Epithelial cell of proximal tubule (primary cell): ENCODE data around the gene PDIA5. TPM values are rescaled to one million over a fixed set of nuclear protein-coding genes. Genes with fewer than 3 reads are reported as not detected.

Experiments
- DNase-seq: peaks from one replicate; pipeline ENCODE4 v3.0.0-alpha.2; 2011; ENCODE audit warnings: low read depth
- H3K4me3 ChIP-seq: 2 replicates; pipeline ENCODE4 v1.5.1; 2011; ENCODE audit warnings: low read depth, mild to moderate bottlenecking, low read length
- total RNA-seq: library from RNA; depleted of rRNA; stranded (reverse); fragments of >200 nt; gene quantifications from 2 replicates; pipeline ENCODE4 v1.2.3, GENCODE V29; 2015
- TF ChIP-seq, protein P1 (sequence below): conservative IDR thresholded peaks from 2 replicates; pipeline ENCODE4 v1.5.1; 2012; ENCODE audit warnings: low read depth, mild to moderate bottlenecking, low read length

PDIA5 gene
- total RNA-seq, 1 donor from 2014 or later: 29.4 TPM

DNA sequence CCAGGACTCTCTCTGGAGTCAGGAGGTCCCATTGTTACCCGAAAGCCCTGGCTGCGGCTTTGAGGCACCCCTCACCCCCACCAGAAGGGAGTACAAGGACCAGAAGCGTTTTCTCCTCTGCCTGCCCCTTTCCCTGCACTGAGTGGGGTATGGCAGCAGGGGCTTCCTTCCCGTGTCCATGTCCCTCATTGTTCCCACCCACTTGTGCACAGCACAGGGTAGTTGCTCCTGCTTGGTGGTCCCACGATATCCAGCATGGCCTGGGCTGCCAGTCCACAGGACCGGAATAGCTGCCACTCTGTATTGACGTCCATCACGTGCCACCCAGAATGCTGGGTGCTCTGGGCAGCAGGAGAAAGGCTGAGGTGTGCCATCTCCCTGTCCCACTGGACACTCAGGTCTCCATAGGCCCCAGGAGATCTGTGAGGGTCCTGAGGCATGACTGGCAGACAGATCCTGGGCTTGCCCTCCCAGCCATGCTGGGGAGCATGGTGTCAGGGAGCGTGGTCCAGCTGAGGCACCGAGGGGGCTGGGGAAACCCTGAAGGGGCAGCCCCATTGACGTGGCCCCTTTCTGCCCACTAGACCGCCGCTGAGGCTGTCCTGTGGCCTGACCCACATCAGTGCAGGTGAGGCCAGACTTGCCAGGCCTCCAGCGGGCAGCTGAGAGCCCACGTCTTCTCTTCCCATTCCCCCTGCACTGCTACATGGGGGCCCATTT, 89.6 kb downstream of the PDIA5 start:
- TF ChIP-seq, protein P1, sequence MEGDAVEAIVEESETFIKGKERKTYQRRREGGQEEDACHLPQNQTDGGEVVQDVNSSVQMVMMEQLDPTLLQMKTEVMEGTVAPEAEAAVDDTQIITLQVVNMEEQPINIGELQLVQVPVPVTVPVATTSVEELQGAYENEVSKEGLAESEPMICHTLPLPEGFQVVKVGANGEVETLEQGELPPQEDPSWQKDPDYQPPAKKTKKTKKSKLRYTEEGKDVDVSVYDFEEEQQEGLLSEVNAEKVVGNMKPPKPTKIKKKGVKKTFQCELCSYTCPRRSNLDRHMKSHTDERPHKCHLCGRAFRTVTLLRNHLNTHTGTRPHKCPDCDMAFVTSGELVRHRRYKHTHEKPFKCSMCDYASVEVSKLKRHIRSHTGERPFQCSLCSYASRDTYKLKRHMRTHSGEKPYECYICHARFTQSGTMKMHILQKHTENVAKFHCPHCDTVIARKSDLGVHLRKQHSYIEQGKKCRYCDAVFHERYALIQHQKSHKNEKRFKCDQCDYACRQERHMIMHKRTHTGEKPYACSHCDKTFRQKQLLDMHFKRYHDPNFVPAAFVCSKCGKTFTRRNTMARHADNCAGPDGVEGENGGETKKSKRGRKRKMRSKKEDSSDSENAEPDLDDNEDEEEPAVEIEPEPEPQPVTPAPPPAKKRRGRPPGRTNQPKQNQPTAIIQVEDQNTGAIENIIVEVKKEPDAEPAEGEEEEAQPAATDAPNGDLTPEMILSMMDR: no peak
- no peak for DNase-seq
- no peak overlapping the region for H3K4me3 ChIP-seq

DNA sequence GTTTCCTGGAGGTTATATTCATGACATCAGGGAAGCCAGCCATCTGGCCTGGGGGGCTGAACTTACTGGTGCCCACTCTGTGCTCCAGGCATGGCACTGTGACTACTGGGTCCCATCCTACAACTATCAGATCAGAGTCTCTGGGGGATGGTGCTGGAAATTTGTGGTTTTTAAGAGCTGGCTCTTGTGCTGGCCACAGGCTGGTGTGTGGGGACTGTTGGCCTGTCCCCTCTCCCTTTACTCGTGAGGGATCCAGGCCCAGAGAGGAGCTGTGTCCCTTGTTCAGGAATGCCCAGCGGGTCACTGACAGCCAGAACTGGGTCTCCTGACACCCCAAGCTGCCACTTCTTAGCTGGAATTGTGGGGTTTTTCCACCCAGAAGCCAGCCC, 90.4 kb downstream of the PDIA5 start:
- no peak for DNase-seq
- TF ChIP-seq, protein P1: no peak
- H3K4me3 ChIP-seq: no peak overlapping the region

- H3K4me3 ChIP-seq: no peak overlapping the region
- TF ChIP-seq, protein P1: no peak
- DNase-seq: no peak
Observed at GRCh38 chr3:123157598-123158287, 90.9 kb downstream of the PDIA5 start.

DNA sequence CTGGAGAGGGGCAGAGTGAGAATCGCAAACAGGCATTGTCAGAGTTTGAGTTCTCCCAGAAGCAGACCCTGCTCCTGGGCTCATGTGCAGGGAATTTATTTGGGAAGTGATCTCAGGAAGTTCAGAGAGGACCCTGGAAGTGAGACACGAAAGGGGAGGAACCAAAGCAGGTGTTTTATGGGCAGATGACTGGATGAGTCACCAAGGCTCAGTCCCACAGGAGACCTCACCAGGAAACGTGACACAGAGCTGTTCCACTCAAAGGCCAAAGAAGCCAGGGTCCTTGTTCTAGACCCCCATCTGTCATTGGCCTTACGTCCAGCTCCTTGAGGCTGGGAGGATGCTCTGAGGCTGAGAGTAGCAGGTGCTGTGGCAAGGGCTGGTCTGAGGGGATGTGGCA, 91.5 kb downstream of the PDIA5 start:
- DNase-seq: no peak
- TF ChIP-seq, protein P1: no peak
- H3K4me3 ChIP-seq: no peak overlapping the region

- DNase-seq: no peak
- TF ChIP-seq, protein P1: no peak
- H3K4me3 ChIP-seq: no peak overlapping the region
Observed at GRCh38 chr3:123158899-123159390, 92.1 kb downstream of the PDIA5 start.

DNA sequence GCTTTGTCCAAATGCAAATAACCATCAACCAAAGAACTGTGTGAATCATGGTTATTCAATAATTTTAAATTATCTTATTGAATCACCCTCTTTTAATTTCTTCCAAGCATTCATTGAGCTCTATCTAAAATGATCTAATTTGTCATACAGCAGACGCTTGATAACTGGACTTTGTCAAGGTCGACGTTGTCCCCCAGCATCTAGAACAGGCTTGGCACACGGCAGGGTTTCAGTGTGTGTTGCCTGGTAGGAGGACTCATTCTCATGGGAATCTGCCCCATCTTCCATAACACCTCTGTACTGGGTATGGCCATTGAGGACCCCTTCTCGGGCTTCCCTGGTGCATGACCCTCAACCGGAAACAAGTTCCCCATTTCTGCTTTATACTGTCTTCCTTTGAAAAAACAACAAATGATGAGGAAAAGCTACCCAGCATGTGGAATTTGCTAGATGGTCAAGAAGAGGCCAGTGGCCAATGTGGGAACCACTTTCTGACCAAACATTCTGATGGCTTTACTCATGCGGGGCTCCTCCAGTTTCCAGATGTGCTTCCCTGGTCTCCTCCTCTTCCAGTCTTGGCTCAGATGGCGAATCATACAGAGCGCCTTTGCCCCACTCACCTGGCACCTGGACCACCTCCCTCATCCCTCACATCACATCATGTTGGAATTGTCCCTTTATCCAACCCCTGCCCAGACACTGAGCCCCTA, 93.3 kb downstream of the PDIA5 start:
- no peak for DNase-seq
- TF ChIP-seq, protein P1: no peak

More for the DNA sequence above, 93.3 kb downstream of the PDIA5 start:
- H3K4me3 ChIP-seq: no peak overlapping the region
